ENCODE results near the gene UNC13B.

Gene UNC13B

DNA sequence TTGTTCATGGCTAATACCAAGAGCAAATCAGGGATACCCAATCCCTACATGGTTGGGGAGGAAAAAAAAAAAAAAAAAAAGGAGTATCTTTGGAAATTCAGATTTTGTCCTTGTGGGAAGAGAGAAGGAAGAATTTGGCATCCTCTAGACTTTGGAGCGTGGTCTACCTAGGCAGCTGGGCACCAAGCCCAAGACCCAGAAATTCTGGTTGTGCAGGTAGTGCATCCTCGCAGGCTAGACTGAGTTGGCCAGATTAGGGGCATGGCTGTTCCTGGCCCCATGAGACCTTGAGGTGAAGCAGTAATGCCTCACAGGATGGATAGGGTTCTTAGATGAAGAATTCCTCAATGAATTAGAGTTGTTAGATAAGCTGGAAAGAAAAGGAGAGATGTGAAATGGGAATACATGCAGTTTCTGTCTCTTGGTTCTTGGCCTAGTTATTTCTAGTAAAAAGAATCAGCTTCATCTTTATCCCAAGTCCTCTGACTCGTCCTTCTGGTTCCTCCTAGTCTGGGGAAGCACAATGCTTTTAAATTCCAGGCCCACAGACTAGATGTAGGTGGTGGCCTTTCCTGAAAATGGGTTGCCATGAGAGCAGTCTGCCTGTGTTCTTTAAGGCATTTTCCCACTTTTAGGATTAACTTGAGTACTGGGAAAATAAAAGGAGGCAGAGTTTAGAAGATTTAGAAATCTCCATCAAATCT lies 187.6 kb downstream of the UNC13B start:
- DNase-seq (ENCODE audit: insufficient read length) (no peak), FAIRE-seq (no peak)
- TF ChIP-seq POLR2A (IDR thresholded peaks at IDR 0.05; ENCODE audit: low read depth, low read length) = no peak
- no peak for TF ChIP-seq TAF1 (IDR thresholded peaks at IDR 0.05; ENCODE audit: borderline replicate concordance, low read depth, low read length)
- TF ChIP-seq POLR2AphosphoS5 (IDR thresholded peaks at IDR 0.05; ENCODE audit: low read depth, low read length) = no peak

DNA sequence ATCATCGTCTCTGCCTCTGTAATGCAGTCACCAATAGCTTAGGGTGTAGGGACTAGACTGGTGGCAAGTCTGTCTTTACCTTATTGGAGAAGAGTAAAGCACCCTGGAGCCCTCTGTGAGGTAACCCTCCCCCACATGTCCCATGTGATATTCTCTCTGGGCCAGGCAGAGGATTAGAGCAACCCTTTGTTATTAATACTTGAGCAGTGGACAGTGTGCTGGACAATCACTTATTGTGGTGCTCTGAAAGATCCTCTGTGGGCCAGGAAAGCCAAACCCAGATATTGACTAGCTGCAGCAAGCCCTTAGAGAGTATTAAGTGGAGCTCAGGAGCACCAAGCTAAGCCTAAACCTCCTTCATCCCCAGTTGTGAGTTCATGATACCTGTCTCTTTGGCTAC lies 188.4 kb downstream of the UNC13B start:
- TF ChIP-seq POLR2AphosphoS5 (IDR thresholded peaks at IDR 0.05; ENCODE audit: low read depth, low read length) = no peak
- no peak for TF ChIP-seq TAF1 (IDR thresholded peaks at IDR 0.05; ENCODE audit: borderline replicate concordance, low read depth, low read length)
- no peak for TF ChIP-seq POLR2A (IDR thresholded peaks at IDR 0.05; ENCODE audit: low read depth, low read length)
- DNase-seq (ENCODE audit: insufficient read length) = no peak
- no peak for FAIRE-seq

DNA sequence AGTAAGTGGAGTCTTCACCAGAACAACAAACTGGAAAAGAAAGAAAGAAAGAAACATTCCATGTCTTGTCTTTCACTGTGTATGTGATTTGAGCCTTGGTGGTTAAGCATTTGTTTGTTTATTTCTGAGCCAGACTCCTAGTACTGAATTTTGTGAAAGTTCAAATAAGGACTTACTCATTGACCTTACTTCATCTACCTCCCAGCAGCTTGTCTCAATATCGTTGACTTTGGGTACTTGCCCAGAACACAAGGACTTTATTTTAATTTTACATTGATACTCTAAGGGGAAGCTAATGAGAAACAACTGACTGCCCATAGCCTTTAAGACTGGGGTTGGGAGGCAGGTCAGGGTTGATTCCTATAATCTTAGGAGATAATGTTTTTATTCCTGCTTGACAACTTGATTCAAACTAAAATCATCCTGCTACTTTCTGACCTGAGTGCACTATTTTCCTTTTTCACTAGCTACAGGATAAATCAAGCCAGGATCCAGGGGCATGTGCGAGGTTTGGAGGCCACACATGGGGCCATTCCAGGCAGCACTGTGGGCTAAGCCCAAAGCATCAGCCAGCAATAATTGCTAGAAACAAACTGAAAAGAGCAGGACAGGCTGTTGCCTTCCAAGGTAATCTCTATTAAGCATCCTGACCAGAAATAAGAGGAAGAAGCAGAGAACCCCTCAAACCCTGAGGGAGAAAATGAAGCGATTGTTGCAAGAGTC lies 189.2 kb downstream of the UNC13B start:
- DNase-seq (ENCODE audit: insufficient read length) (no peak), FAIRE-seq (no peak)

DNA sequence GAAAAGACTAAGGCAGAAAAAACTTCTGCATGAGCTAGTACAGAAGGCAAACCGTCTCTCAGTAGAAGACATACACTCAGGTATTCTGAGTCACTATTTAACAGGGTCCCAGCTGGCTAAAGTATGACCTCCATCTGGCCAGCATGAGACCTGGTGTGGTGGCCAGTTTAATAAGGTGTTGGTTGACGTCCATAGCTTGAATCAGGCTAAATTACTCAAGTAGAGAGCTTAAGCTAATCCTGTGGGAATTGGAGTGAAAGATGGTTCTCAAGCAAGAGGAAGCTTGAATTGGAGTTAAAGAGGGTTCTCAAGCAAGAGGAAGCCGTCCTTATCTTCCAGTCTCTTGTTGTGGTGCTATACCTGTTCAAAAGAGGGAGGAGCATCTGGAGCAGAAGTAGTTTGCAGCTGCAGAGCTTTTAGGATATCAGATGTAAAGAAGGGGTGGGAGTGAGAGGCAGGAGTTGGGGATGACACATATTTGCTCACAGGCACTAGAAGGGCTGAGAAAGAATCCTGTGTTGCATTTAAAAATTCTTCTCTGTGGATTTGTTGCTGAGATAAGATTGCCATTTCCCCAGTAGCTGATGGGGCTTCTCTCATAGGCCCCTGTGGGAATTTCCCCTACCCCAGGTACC lies 192.0 kb downstream of the UNC13B start:
- no peak for TF ChIP-seq POLR2AphosphoS5 (IDR thresholded peaks at IDR 0.05; ENCODE audit: low read depth, low read length)
- DNase-seq (ENCODE audit: insufficient read length) = no peak
- no peak for FAIRE-seq

More for the DNA sequence above, 189.2 kb downstream of the UNC13B start:
- TF ChIP-seq POLR2AphosphoS5 (IDR thresholded peaks at IDR 0.05; ENCODE audit: low read depth, low read length) = no peak
- no peak for TF ChIP-seq TAF1 (IDR thresholded peaks at IDR 0.05; ENCODE audit: borderline replicate concordance, low read depth, low read length)

DNA sequence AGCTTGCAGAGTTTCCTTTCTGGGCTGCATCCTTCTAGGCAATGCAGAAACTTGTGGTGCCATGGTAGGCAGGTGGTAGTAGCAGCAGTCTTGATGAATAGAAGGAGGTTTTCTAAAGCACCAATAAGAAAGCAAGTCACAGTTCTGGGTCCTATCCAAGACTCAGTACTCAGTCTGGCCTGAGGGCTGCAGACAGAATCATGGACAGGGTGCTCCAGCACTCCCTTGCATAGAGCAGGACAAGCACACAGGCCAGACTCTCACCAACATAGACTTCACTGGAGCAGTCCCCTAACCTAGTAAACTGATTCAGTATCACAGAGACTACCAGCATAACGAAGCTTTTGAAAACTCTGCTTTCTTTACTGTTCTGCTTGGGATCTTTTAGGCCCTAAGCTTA lies 194.1 kb downstream of the UNC13B start:
- no peak for DNase-seq (ENCODE audit: insufficient read length)
- TF ChIP-seq POLR2A (IDR thresholded peaks at IDR 0.05; ENCODE audit: low read depth, low read length) = no peak
- no peak for TF ChIP-seq TAF1 (IDR thresholded peaks at IDR 0.05; ENCODE audit: borderline replicate concordance, low read depth, low read length)
- no peak for TF ChIP-seq POLR2AphosphoS5 (IDR thresholded peaks at IDR 0.05; ENCODE audit: low read depth, low read length)
- no peak for FAIRE-seq

DNA sequence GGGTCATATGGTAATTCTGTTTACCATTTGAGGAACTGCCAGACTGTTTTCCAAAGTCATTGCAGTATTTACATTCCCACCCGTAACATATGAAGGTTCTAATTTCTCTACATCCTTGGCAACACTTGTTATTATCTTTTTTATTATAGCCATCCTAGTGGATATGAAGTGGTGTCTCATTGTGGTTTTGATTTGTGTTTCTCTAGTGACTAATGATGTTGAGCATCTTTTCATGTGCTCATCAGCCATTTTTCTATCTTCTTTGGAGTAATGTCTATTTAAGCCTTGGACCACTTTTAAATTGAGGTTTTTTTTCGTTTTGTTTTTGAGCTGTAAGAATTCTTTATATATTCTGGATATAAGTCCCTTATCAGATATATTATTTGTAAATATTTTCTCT lies 195.3 kb downstream of the UNC13B start:
- no peak for DNase-seq (ENCODE audit: insufficient read length)
- FAIRE-seq = no peak
- no peak for TF ChIP-seq POLR2A (IDR thresholded peaks at IDR 0.05; ENCODE audit: low read depth, low read length)
- TF ChIP-seq TAF1 (IDR thresholded peaks at IDR 0.05; ENCODE audit: borderline replicate concordance, low read depth, low read length) = no peak
- no peak for TF ChIP-seq POLR2AphosphoS5 (IDR thresholded peaks at IDR 0.05; ENCODE audit: low read depth, low read length)

DNA sequence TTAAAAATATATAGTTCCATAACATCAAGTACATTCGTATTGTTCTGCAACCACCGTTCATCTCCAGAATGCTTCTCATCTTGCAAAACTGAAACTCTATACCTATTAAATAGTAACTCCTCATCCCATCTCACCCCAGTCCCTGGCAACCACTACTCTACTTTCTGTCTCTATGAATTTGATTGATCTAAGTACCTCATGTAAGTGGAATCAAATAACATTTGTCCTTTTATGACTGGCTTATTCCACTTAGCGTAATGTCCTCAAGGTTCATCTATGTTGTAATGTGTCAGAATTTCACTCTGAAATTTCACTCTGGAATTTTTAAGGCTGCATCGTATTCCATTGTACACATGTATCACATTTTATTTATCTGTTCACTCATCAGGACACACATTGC lies 196.0 kb downstream of the UNC13B start:
- no peak for DNase-seq (ENCODE audit: insufficient read length)
- FAIRE-seq = no peak
- TF ChIP-seq TAF1 (IDR thresholded peaks at IDR 0.05; ENCODE audit: borderline replicate concordance, low read depth, low read length) = no peak
- no peak for TF ChIP-seq POLR2A (IDR thresholded peaks at IDR 0.05; ENCODE audit: low read depth, low read length)
- no peak for TF ChIP-seq POLR2AphosphoS5 (IDR thresholded peaks at IDR 0.05; ENCODE audit: low read depth, low read length)

DNA sequence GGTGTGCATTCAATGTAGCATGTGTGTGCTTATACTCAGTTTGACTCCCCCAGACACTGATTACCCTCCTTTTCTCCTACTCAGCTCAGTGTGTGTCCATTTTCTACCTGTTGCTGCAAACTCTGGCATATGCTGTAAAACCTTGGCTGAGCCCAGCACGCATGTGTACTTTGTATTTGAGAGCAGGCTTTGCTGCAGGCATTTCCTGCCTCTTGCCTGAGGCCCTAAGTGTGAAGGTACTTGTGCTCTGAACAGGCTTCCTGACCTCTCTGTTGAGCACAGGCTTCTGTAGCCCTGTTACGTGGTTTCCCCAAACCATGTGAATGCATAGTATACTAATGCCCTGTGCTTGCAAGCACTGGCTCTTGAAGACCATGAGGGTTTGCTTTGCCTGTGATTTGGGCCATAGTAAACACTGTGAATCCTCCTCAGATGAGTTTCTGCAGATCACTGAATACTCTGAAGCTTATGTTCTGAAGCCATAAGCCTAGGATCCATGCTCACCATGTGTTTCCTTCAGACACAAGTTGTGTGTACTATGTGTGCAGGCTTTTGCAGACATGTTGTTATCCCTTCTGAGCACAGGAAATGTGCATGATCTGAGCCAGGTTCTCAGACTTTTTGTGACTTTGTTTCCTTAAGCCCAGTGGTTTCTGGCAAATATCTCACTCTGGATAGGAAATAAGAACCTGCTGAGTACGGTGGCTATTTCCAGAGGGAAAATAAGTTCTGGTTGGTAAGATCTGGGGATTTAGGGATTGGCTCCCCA lies 203.2 kb downstream of the UNC13B start:
- TF ChIP-seq TAF1 (IDR thresholded peaks at IDR 0.05; ENCODE audit: borderline replicate concordance, low read depth, low read length) (no peak), POLR2A (IDR thresholded peaks at IDR 0.05; ENCODE audit: low read depth, low read length) (no peak), POLR2AphosphoS5 (IDR thresholded peaks at IDR 0.05; ENCODE audit: low read depth, low read length) (no peak)
- FAIRE-seq = no peak
- DNase-seq (ENCODE audit: insufficient read length) = no peak

DNA sequence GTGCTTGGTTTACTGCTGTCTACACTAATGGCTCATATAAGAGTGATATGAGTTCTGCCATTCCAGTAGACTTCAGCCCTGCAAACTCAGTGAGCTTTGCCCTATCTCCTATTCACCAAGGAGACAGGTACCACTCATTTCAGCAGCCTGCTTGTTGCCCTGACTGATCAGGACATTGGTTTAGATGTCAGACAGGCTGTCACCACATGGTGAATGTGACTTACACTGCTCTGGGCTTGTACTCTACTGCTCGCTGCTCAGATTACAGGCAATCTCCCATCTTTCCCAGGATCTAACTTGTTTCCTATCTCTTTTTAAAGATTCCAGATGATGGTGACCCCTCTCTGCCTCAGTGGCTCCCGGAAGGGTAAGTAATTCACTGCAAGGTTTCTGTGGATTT lies 204.8 kb downstream of the UNC13B start:
- DNase-seq (ENCODE audit: insufficient read length) (no peak), FAIRE-seq (no peak)
- TF ChIP-seq TAF1 (IDR thresholded peaks at IDR 0.05; ENCODE audit: borderline replicate concordance, low read depth, low read length) = no peak
- no peak for TF ChIP-seq POLR2AphosphoS5 (IDR thresholded peaks at IDR 0.05; ENCODE audit: low read depth, low read length)
- no peak for TF ChIP-seq POLR2A (IDR thresholded peaks at IDR 0.05; ENCODE audit: low read depth, low read length)

DNA sequence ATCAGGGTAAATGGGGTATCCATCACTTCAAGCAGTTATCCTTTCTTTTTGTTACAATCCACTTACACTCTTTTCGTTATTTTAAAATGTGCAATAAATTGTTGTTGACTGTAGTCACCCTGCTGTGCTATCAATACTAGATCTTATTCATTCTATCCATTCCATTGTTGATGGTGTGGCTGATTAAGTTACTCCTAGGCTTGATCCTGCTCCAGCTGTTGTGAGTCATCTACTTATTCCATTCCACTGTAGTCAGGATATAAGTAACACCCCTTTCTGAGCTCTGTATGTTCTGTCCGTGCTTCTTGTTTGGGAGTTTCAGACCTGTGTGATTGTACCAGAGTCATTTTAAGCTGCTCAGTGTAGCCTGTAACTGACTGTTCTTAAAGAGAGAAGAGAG lies 205.6 kb downstream of the UNC13B start:
- no peak for TF ChIP-seq POLR2AphosphoS5 (IDR thresholded peaks at IDR 0.05; ENCODE audit: low read depth, low read length)
- no peak for DNase-seq (ENCODE audit: insufficient read length)
- FAIRE-seq = no peak

DNA sequence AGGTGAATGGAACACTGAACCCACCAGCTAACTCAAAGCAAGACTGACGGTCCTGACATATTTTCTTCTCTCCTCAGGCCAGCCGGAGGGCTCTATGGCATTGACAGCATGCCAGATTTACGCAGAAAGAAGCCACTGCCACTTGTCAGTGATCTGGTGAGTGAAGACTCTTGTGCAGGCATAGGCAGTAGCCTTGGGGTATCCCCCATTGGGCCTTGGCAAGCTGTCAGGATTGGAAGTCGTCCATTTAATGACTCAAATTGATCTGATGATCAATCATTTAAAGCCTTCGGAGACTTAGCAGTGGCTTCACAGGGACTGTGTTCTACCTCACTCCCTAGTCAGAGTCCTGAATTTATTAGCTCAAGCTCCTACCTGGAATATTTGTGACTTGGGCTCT lies 208.4 kb downstream of the UNC13B start:
- FAIRE-seq = no peak
- TF ChIP-seq POLR2A (IDR thresholded peaks at IDR 0.05; ENCODE audit: low read depth, low read length) = no peak
- TF ChIP-seq POLR2AphosphoS5 (IDR thresholded peaks at IDR 0.05; ENCODE audit: low read depth, low read length) = no peak
- no peak for TF ChIP-seq TAF1 (IDR thresholded peaks at IDR 0.05; ENCODE audit: borderline replicate concordance, low read depth, low read length)
- DNase-seq (ENCODE audit: insufficient read length) = no peak

All from GM12892 (cell line).